HFFc6 (cell line): ENCODE data around the gene NRTN. TPM values are rescaled to one million over a fixed set of nuclear protein-coding genes. Genes with fewer than 3 reads are reported as not detected.
"Not testable (repeated sequence)": the region's sequence is repeated elsewhere in the genome, so short reads cannot be mapped to it uniquely, and the experiment has no call there.

ENCODE experiments used
- DNase-seq: peaks from one replicate; pipeline ENCODE4 v3.0.0-alpha.2; 2018
- H3K27ac Mint-ChIP-seq: 2 replicates; pipeline ENCODE4 v1.8.0; 2020; ENCODE audit warnings: mild to moderate bottlenecking, mixed read lengths
- H3K27me3 Mint-ChIP-seq: 2 replicates; pipeline ENCODE4 v1.8.0; 2021; ENCODE audit warnings: mild to moderate bottlenecking, moderate library complexity, mixed read lengths; ENCODE audit not compliant: insufficient read depth
- H3K36me3 Mint-ChIP-seq: 2 replicates; pipeline ENCODE4 v1.8.0; 2021; ENCODE audit warnings: low read depth, mixed read lengths
- H3K4me1 Mint-ChIP-seq: 2 replicates; pipeline ENCODE4 v1.8.0; 2020; ENCODE audit warnings: low read depth, mixed read lengths
- H3K4me3 Mint-ChIP-seq: 2 replicates; pipeline ENCODE4 v1.8.0; 2020; ENCODE audit warnings: mild to moderate bottlenecking, moderate library complexity, mixed read lengths
- H3K9me3 Mint-ChIP-seq: 2 replicates; pipeline ENCODE4 v1.8.0; 2020; ENCODE audit warnings: mild to moderate bottlenecking, mixed read lengths
- CTCF ChIP-seq: fragments of 200-600 bp; sonication (generic); IDR thresholded peaks from 2 replicates; pipeline ENCODE4 v1.5.0; 2021; ENCODE audit warnings: antibody characterized with exemption, mild to moderate bottlenecking
- total RNA-seq, 6 experiments: library from RNA; stranded (reverse); fragmentation: NEBNext Ultra II Directional; extraction: Animal tissue kit (Norgen Biotek cat#: 25700); gene quantifications; 2 replicates in 1 of 6; 3 replicates in 5 of 6; pipeline ENCODE4 v1.2.3, GENCODE V29; 2021

NRTN gene
- total RNA-seq, 6 experiments from 2014 or later, result not detected

- H3K27ac Mint-ChIP-seq, result no peak overlapping the region
- no peak for TF ChIP-seq CTCF
- no peaks in the 10 kb centered on the region for H3K9me3 Mint-ChIP-seq
- DNase-seq, result no peak
- H3K4me1 Mint-ChIP-seq, result no peaks in the 10 kb centered on the region
- no peaks in the 10 kb centered on the region for H3K36me3 Mint-ChIP-seq
- H3K4me3 Mint-ChIP-seq, result no peak overlapping the region
- H3K27me3 Mint-ChIP-seq, result peaks cover 3% of the 10 kb centered on the region
Observed at GRCh38 chr19:5844456-5845433, 39.9 kb downstream of the NRTN start.

GRCh38 chr19:5847846-5848245, 43.0 kb downstream of the NRTN start:
- DNase-seq, result not testable (repeated sequence)

GRCh38 chr19:5848621-5849020, 43.8 kb downstream of the NRTN start:
- peaks cover 16% of the 10 kb centered on the region for H3K27me3 Mint-ChIP-seq
- H3K36me3 Mint-ChIP-seq, H3K9me3 Mint-ChIP-seq, H3K27ac Mint-ChIP-seq, H3K4me3 Mint-ChIP-seq, DNase-seq, H3K4me1 Mint-ChIP-seq: not testable (repeated sequence)

More at GRCh38 chr19:5847846-5848245, 43.0 kb downstream of the NRTN start:
- not testable (repeated sequence) for H3K27ac Mint-ChIP-seq, H3K4me1 Mint-ChIP-seq, H3K36me3 Mint-ChIP-seq, H3K9me3 Mint-ChIP-seq, H3K4me3 Mint-ChIP-seq
- H3K27me3 Mint-ChIP-seq, result peaks cover 13% of the 10 kb centered on the region

GRCh38 chr19:5850189-5850588, 45.3 kb downstream of the NRTN start:
- Mint-ChIP-seq H3K4me1 (no peaks in the 10 kb centered on the region), H3K9me3 (no peaks in the 10 kb centered on the region), H3K4me3 (no peak overlapping the region), H3K27ac (no peak overlapping the region), H3K36me3 (no peaks in the 10 kb centered on the region), H3K27me3 (peaks cover 24% of the 10 kb centered on the region)
- TF ChIP-seq CTCF, result no peak
- DNase-seq, result no peak

GRCh38 chr19:5850743-5851293, 46.0 kb downstream of the NRTN start:
- Mint-ChIP-seq H3K27me3 (peaks cover 24% of the 10 kb centered on the region), H3K4me3 (no peak overlapping the region)
- peak; percentile 32 for DNase-seq

GRCh38 chr19:5851302-5851701, 46.4 kb downstream of the NRTN start, which contains the start of gene FUT3:
TSS of gene FUT3 (minus strand) at chr19:5851449.
- no peak within 1 kb of the TSS for H3K4me3 Mint-ChIP-seq
- H3K9me3 Mint-ChIP-seq, result no peaks in the 10 kb centered on the region
- no peaks in the 10 kb centered on the region for H3K4me1 Mint-ChIP-seq
- no peak within 1 kb of the TSS for H3K27ac Mint-ChIP-seq
- TF ChIP-seq CTCF, result no peak
- DNase-seq, result no peak
- H3K27me3 Mint-ChIP-seq, result peaks cover 24% of the 10 kb centered on the region
- H3K36me3 Mint-ChIP-seq, result no peaks in the 10 kb centered on the region

More at GRCh38 chr19:5850743-5851293, 46.0 kb downstream of the NRTN start:
- Mint-ChIP-seq H3K27ac (no peak overlapping the region), H3K36me3 (no peaks in the 10 kb centered on the region), H3K4me1 (no peaks in the 10 kb centered on the region), H3K9me3 (no peaks in the 10 kb centered on the region)
- no peak for TF ChIP-seq CTCF

- not testable (repeated sequence) for H3K36me3 Mint-ChIP-seq, H3K4me1 Mint-ChIP-seq, H3K9me3 Mint-ChIP-seq, H3K27ac Mint-ChIP-seq, H3K4me3 Mint-ChIP-seq, DNase-seq
- peaks cover 25% of the 10 kb centered on the region for H3K27me3 Mint-ChIP-seq
Observed at GRCh38 chr19:5854121-5854520, 49.3 kb downstream of the NRTN start.

- H3K27ac Mint-ChIP-seq, DNase-seq, H3K4me3 Mint-ChIP-seq, H3K9me3 Mint-ChIP-seq, H3K36me3 Mint-ChIP-seq, H3K4me1 Mint-ChIP-seq: not testable (repeated sequence)
- peaks cover 25% of the 10 kb centered on the region for H3K27me3 Mint-ChIP-seq
Observed at GRCh38 chr19:5855151-5855550, 50.3 kb downstream of the NRTN start.
